Smooth muscle cell (in vitro differentiated cells): ENCODE results near the gene FDXR. TPM values are rescaled to one million over a fixed set of nuclear protein-coding genes. Genes with fewer than 3 reads are reported as not detected.

Source experiments
- DNase-seq: peaks from one replicate; lab custom pipeline; 2025; ENCODE audit not compliant: unreplicated experiment; lab: John Stamatoyannopoulos, UW
- H2AFZ ChIP-seq: fragments of 200-600 bp; sonication (generic); 2 replicates; pipeline ENCODE4 v1.6.0; 2016; ENCODE audit warnings: antibody characterized with exemption, low read depth, mild to moderate bottlenecking
- H3F3A ChIP-seq: fragments of 200-600 bp; sonication (generic); 2 replicates; pipeline ENCODE4 v1.6.0; 2017; ENCODE audit warnings: antibody characterized with exemption, low read depth
- H3K27ac ChIP-seq: fragments of 200-600 bp; sonication (generic); 2 replicates; pipeline ENCODE4 v1.5.1; 2016; ENCODE audit warnings: low read depth, mild to moderate bottlenecking
- H3K27me3 ChIP-seq: fragments of 200-600 bp; sonication (generic); 2 replicates; pipeline ENCODE4 v1.6.1; 2016; ENCODE audit warnings: low read depth, mild to moderate bottlenecking
- H3K36me3 ChIP-seq: fragments of 200-600 bp; sonication (generic); 2 replicates; pipeline ENCODE4 v1.5.1; 2016; ENCODE audit warnings: low read depth
- H3K4me1 ChIP-seq: fragments of 200-600 bp; sonication (generic); 2 replicates; pipeline ENCODE4 v1.5.1; 2016; ENCODE audit warnings: low read depth
- H3K4me2 ChIP-seq: fragments of 200-600 bp; sonication (generic); 2 replicates; pipeline ENCODE4 v1.6.0; 2016; ENCODE audit warnings: mild to moderate bottlenecking
- H3K4me3 ChIP-seq: fragments of 200-600 bp; sonication (generic); 2 replicates; pipeline ENCODE4 v1.5.1; 2016; ENCODE audit warnings: mild to moderate bottlenecking
- H3K79me2 ChIP-seq: fragments of 200-600 bp; sonication (generic); 2 replicates; pipeline ENCODE4 v1.6.0; 2016; ENCODE audit warnings: low read depth, mild to moderate bottlenecking
- H3K9ac ChIP-seq: fragments of 200-600 bp; sonication (generic); 2 replicates; pipeline ENCODE4 v1.6.0; 2016; ENCODE audit warnings: low read depth
- H3K9me3 ChIP-seq: fragments of 200-600 bp; sonication (generic); replicated peaks from 2 replicates; pipeline ENCODE4 v1.5.1; 2016; ENCODE audit warnings: low read depth
- H4K20me1 ChIP-seq: fragments of 200-600 bp; sonication (generic); 2 replicates; pipeline ENCODE4 v1.6.0; 2016; ENCODE audit warnings: low read depth
- WGBS: methylation state at CpG from one replicate; pipeline ENCODE4 v1.1.7; 2016; ENCODE audit warnings: low lambda C conversion rate; 5-methylcytosine and 5-hydroxymethylcytosine counted together
- polyA plus RNA-seq: library from polyadenylated mRNA; unstranded; fragments of >200 nt; fragmentation: Nextera tagmentation; extraction: Ambion mirVana; gene quantifications from 2 replicates; pipeline ENCODE4 v1.2.1, GENCODE V29; 2016
- total RNA-seq: library from RNA; depleted of rRNA; stranded (reverse); fragments of >200 nt; gene quantifications from 2 replicates; pipeline ENCODE4 v1.2.3, GENCODE V29; 2014
- TF ChIP-seq, protein P1 (sequence below): fragments of 200-600 bp; sonication (generic); IDR thresholded peaks from 2 replicates; pipeline ENCODE4 v1.5.1; 2017; ENCODE audit warnings: borderline replicate concordance, mild to moderate bottlenecking, antibody characterized with exemption; ENCODE audit not compliant: insufficient read depth, poor library complexity, severe bottlenecking

Gene FDXR
- total and polyA plus RNA-seq, 2 experiments from 2014 or later: 5.6 to 18.7 TPM

DNA sequence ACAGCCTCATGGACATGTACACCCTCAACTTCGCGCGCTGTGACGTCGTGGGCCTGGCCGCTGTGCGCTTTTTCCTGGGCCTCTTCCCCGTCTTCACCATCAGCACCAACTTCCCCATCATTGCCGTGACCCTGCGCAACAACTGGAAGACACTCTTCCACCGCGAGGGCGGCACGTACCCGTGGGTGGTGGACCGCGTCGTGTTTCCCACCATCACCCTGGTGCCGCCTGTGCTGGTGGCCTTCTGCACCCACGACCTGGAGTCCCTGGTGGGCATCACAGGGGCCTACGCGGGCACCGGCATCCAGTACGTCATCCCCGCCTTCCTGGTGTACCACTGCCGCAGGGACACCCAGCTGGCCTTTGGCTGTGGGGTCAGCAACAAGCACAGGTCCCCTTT, 36.6 kb downstream of the FDXR start:
- WGBS: 95% methylated on average over 26 of the region's 26 CpGs
- H3K9me3 ChIP-seq: no peaks in the 10 kb centered on the region
- no peaks in the 10 kb centered on the region for H3K36me3 ChIP-seq
- H2AFZ ChIP-seq: no peak overlapping the region
- H3K27me3 ChIP-seq: no peaks in the 10 kb centered on the region
- H3K79me2 ChIP-seq: no peaks in the 10 kb centered on the region
- H3K4me3 ChIP-seq: no peak overlapping the region
- no peaks in the 10 kb centered on the region for H3K4me1 ChIP-seq
- H3K27ac ChIP-seq: no peak overlapping the region
- H3K4me2 ChIP-seq: no peak overlapping the region
- no peak overlapping the region for H3K9ac ChIP-seq
- peaks cover 19% of the 10 kb centered on the region for H4K20me1 ChIP-seq
- H3F3A ChIP-seq: no peaks in the 10 kb centered on the region
- TF ChIP-seq, protein P1, sequence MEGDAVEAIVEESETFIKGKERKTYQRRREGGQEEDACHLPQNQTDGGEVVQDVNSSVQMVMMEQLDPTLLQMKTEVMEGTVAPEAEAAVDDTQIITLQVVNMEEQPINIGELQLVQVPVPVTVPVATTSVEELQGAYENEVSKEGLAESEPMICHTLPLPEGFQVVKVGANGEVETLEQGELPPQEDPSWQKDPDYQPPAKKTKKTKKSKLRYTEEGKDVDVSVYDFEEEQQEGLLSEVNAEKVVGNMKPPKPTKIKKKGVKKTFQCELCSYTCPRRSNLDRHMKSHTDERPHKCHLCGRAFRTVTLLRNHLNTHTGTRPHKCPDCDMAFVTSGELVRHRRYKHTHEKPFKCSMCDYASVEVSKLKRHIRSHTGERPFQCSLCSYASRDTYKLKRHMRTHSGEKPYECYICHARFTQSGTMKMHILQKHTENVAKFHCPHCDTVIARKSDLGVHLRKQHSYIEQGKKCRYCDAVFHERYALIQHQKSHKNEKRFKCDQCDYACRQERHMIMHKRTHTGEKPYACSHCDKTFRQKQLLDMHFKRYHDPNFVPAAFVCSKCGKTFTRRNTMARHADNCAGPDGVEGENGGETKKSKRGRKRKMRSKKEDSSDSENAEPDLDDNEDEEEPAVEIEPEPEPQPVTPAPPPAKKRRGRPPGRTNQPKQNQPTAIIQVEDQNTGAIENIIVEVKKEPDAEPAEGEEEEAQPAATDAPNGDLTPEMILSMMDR: no peak
- no peak for DNase-seq

DNA sequence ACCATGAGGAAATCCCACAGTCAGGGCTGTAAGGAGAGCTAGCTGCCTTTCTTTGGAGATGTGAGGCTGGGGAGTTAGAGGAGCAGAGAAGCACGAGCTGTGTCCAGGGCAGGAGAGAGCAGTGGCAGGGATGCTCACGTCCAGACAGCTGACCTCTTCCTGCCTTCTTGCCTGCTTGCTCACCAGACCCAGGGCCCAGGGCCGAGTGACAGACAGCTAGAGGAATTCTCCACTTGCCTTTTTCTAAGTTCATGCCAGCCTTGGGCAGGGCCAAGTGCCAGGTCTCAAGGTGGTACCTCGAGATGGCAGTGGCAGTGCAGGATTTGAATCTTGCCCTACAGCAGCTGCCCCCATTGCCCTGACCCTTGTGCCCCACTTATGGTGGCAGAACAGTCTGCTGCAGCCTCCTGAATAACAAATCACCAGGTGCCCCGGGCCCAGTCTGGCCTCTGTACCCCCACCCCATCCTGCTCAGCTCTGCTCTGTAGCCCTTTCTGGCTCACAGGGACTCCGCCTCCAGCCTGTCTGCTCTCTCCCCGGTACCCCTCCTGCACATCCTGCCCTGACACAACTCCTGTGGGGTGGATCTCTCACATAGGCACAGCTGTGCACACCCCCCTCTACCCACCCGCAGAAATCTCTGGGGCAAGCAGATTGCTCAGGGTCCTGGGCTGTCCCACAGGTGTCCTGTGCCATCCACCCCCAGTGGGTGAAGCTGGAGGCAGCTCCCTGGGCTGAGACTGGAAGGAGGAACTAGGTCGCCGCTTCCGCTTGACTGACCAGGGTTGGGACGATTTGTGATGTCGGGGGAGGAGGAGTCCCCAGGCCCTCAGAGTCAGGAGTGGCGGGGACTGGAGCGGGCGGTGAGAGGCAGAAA, 39.1 kb downstream of the FDXR start:
- no peak for DNase-seq

DNA sequence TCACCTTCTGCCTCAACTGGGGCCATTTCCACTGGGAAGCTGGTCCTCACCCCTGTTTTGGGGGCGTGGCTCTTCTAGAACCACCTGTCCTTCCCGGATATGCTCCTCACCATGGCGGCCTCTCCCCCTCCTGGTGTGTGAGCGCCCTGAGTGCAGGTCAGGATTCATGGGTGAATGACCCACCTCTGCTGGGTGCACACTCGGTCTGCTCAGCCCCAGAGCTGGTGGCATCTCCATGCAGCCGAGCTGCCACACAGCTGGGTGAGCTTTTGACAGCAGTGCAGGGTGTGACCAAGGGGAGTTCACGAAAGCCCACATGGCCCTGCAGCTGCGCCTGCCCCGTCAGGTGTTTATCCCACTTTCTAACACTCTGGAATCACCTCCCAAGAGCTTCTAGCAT, 40.4 kb downstream of the FDXR start:
- Histone ChIP-seq H3K9me3 (no peaks in the 10 kb centered on the region), H3K4me2 (no peak overlapping the region), H3K79me2 (no peaks in the 10 kb centered on the region), H3K36me3 (no peaks in the 10 kb centered on the region), H3K4me3 (no peak overlapping the region), H2AFZ (no peak overlapping the region), H3F3A (no peaks in the 10 kb centered on the region), H4K20me1 (peaks cover 19% of the 10 kb centered on the region), H3K9ac (no peak overlapping the region), H3K27ac (no peak overlapping the region), H3K4me1 (no peaks in the 10 kb centered on the region), H3K27me3 (no peaks in the 10 kb centered on the region)
- 89% methylated on average over 8 of the region's 9 CpGs for WGBS
- TF ChIP-seq, protein P1: no peak
- no peak for DNase-seq

More for the DNA sequence above, 39.1 kb downstream of the FDXR start:
- Histone ChIP-seq H3K9ac (no peak overlapping the region), H3F3A (no peaks in the 10 kb centered on the region), H3K4me3 (no peak overlapping the region), H3K27me3 (no peaks in the 10 kb centered on the region), H3K4me1 (no peaks in the 10 kb centered on the region), H3K4me2 (no peak overlapping the region), H4K20me1 (peaks cover 19% of the 10 kb centered on the region), H3K79me2 (no peaks in the 10 kb centered on the region), H3K36me3 (no peaks in the 10 kb centered on the region), H3K27ac (no peak overlapping the region), H2AFZ (no peak overlapping the region), H3K9me3 (no peaks in the 10 kb centered on the region)
- TF ChIP-seq, protein P1: no peak
- WGBS: 87% methylated on average over 16 of the region's 16 CpGs
